Mucosa of rectum (tissue), 2 donors: ENCODE measurements around the gene C12orf57.
A peak's percentile ranks its signal among the peaks of the same experiment; 100 is the strongest.

Source experiments
- H3K27ac ChIP-seq, 2 donors: one replicate each; pipeline ENCODE4 v1.7.0; 2013; ENCODE audit warnings: inconsistent platforms in 2 of 2, low read depth in 2 of 2, low read length in 2 of 2
- H3K27me3 ChIP-seq, 2 donors: one replicate each; pipeline ENCODE4 v1.7.0; 2013; ENCODE audit warnings: low read length in 2 of 2; ENCODE audit not compliant: control insufficient read depth in 2 of 2, insufficient read depth in 2 of 2
- H3K36me3 ChIP-seq, 2 donors: one replicate each; pipeline ENCODE4 v1.7.0; 2013; ENCODE audit warnings: low read length in 2 of 2; ENCODE audit not compliant: control insufficient read depth in 2 of 2, insufficient read depth in 2 of 2
- H3K4me1 ChIP-seq, 2 donors: one replicate each; pipeline ENCODE4 v1.7.0; 2013; ENCODE audit warnings: low read length in 2 of 2, mild to moderate bottlenecking in 1 of 2; ENCODE audit not compliant: control insufficient read depth in 2 of 2, insufficient read depth in 2 of 2
- H3K4me3 ChIP-seq, 2 donors: one replicate each; pipeline ENCODE4 v1.7.0; 2013; ENCODE audit warnings: low read length in 2 of 2
- H3K9ac ChIP-seq, 2 donors: one replicate each; pipeline ENCODE4 v1.7.0; 2013; ENCODE audit warnings: low read length in 2 of 2, low read depth in 1 of 2, mild to moderate bottlenecking in 1 of 2
- H3K9me3 ChIP-seq, 2 donors: one replicate each; pipeline ENCODE4 v1.7.0; 2013; ENCODE audit warnings: low read length in 2 of 2; ENCODE audit not compliant: control insufficient read depth in 2 of 2
- donor health status: healthy.
- donor health status: Normal muscosa, but diverticular disease.

Gene C12orf57

GRCh38 chr12:6959805-6960592 lies 16.2 kb downstream of the C12orf57 start:
- H3K36me3 ChIP-seq = peaks cover 7 to 24% of the 10 kb centered on the region in 2 donors
- peak overlapping the region in 1 of 2 donors; percentile 31 for H3K4me3 ChIP-seq
- peak overlapping the region in 1 of 2 donors; percentile 99 for H3K9ac ChIP-seq

GRCh38 chr12:6960593-6961277 lies 16.9 kb downstream of the C12orf57 start:
- Histone ChIP-seq H3K9me3 (no peaks in the 10 kb centered on the region), H3K27ac (peak overlapping the region; percentile 98 to 99), H3K4me1 (peaks cover 55 to 73% of the 10 kb centered on the region in 2 donors), H3K9ac (peak overlapping the region; percentile 89 to 99), H3K4me3 (peak overlapping the region; percentile 72 to 91), H3K36me3 (peaks cover 9 to 23% of the 10 kb centered on the region in 2 donors), H3K27me3 (no peaks in the 10 kb centered on the region)

More at GRCh38 chr12:6959805-6960592, 16.2 kb downstream of the C12orf57 start:
- H3K4me1 ChIP-seq = peaks cover 53 to 71% of the 10 kb centered on the region in 2 donors
- no peaks in the 10 kb centered on the region for H3K27me3 ChIP-seq
- no peaks in the 10 kb centered on the region for H3K9me3 ChIP-seq
- peak overlapping the region; percentile 98 to 99 for H3K27ac ChIP-seq

- no peaks in the 10 kb centered on the region for H3K9me3 ChIP-seq
- peak overlapping the region; percentile 72 to 91 for H3K4me3 ChIP-seq
- peak overlapping the region; percentile 89 to 99 for H3K9ac ChIP-seq
- H3K27ac ChIP-seq = peak overlapping the region; percentile 98 to 99
- H3K4me1 ChIP-seq = peaks cover 58 to 70% of the 10 kb centered on the region in 2 donors
- H3K36me3 ChIP-seq = peaks cover 13 to 28% of the 10 kb centered on the region in 2 donors
- no peaks in the 10 kb centered on the region for H3K27me3 ChIP-seq
These were observed 17.5 kb downstream of the C12orf57 start for GRCh38 chr12:6961278-6961694.

- no peaks in the 10 kb centered on the region for H3K27me3 ChIP-seq
- peak overlapping the region; percentile 89 to 99 for H3K9ac ChIP-seq
- no peaks in the 10 kb centered on the region for H3K9me3 ChIP-seq
- peaks cover 15 to 26% of the 10 kb centered on the region in 2 donors for H3K36me3 ChIP-seq
- peak overlapping the region; percentile 98 to 99 for H3K27ac ChIP-seq
- H3K4me3 ChIP-seq = peak overlapping the region; percentile 72 to 91
- H3K4me1 ChIP-seq = peaks cover 60 to 69% of the 10 kb centered on the region in 2 donors
These were observed 18.0 kb downstream of the C12orf57 start for GRCh38 chr12:6961695-6962284.

GRCh38 chr12:6962285-6963015 lies 18.6 kb downstream of the C12orf57 start:
- Histone ChIP-seq H3K9ac (peak overlapping the region; percentile 89 to 99), H3K4me1 (peaks cover 63 to 65% of the 10 kb centered on the region in 2 donors), H3K36me3 (peaks cover 19 to 27% of the 10 kb centered on the region in 2 donors), H3K27me3 (no peaks in the 10 kb centered on the region), H3K27ac (peak overlapping the region; percentile 98 to 99), H3K9me3 (no peaks in the 10 kb centered on the region), H3K4me3 (peak overlapping the region; percentile 72 to 91)

DNA sequence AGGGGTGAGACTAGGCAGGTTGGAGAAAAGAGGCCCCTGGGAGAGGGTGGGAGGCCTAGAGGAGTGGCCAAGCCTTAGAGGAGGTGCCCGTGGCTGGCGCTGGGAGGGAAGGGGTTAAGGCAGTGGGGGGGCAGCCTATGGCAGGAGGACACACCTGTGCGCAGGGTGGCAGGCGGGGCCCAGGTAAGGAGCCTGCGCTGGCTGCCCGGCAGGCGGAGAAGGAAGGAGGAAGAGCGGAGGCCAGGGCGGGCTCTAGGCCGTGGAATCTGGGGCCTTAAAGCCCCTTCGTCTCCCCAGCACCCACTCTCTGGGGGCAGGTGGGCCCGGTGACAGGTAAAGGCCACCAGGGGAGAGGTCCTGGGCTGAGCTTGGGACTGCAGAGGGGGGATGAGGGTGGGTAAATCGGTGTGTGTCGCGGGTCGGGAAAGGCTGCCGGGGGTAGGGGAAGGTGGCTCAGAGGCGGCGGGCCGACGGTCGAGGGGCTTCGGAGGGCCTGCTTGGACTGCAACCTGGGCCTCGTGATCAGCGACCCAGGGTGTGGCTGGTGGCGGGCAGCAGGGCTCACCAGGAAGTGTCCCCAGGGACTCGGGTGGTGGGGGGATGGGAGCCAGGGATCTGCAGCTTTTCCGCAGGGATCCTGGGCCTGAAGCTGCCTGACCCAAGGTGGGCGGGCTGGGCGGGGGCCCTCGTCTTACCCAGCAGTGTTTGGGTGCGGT lies 19.4 kb downstream of the C12orf57 start:
- H3K27ac ChIP-seq = peak overlapping the region; percentile 98 to 99
- H3K4me1 ChIP-seq = peaks cover 61 to 63% of the 10 kb centered on the region in 2 donors
- H3K9ac ChIP-seq = peak overlapping the region; percentile 89 to 99
- peak overlapping the region; percentile 72 to 91 for H3K4me3 ChIP-seq
- H3K27me3 ChIP-seq = no peaks in the 10 kb centered on the region
- H3K36me3 ChIP-seq = peaks cover 26 to 29% of the 10 kb centered on the region in 2 donors
- H3K9me3 ChIP-seq = no peaks in the 10 kb centered on the region

DNA sequence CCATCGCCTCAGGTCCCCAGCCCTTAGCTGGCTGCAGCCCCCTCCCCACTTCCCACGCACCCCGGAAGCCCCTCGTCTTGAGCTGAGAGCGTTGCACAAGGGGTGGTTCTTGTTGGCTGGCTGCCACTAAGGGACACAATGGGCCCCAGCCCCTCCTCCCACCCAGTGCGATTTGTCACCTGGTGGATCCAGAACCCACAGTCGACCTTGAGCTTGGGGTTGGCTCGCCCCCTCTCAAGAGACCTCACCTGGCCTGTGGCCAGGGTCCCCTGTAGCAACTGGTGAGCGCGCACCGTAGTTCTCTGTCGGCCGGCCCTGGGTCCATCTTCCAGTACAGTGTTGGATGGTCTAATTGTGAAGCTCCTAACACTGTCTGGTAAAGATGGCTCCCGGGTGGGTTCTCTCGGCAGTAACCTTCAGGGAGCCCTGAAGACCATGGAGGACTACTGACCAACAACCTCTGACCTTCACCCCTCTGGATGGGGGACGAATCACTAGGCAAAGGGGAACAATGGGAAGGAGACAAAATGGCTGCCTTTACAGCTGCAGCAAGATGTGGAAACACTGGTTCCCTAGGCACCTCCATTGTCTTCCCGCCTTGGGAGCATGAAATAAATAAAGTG lies 20.1 kb downstream of the C12orf57 start:
- peak overlapping the region; percentile 98 to 99 for H3K27ac ChIP-seq
- H3K36me3 ChIP-seq = peaks cover 33 to 34% of the 10 kb centered on the region in 2 donors
- no peaks in the 10 kb centered on the region for H3K9me3 ChIP-seq
- H3K4me3 ChIP-seq = peak overlapping the region; percentile 72 to 91
- H3K4me1 ChIP-seq = peaks cover 64 to 65% of the 10 kb centered on the region in 2 donors
- H3K9ac ChIP-seq = peak overlapping the region; percentile 86 to 99
- no peaks in the 10 kb centered on the region for H3K27me3 ChIP-seq

- peaks cover 35% of the 10 kb centered on the region in 2 donors for H3K36me3 ChIP-seq
- peak overlapping the region; percentile 72 to 91 for H3K4me3 ChIP-seq
- no peaks in the 10 kb centered on the region for H3K27me3 ChIP-seq
- H3K4me1 ChIP-seq = peaks cover 68% of the 10 kb centered on the region in 2 donors
- peak overlapping the region; percentile 98 to 99 for H3K27ac ChIP-seq
- H3K9me3 ChIP-seq = no peaks in the 10 kb centered on the region
- H3K9ac ChIP-seq = peak overlapping the region; percentile 86 to 99
These were observed 20.8 kb downstream of the C12orf57 start for GRCh38 chr12:6964605-6965025.
